Calu3 (cell line): ENCODE measurements around the gene GTPBP3. TPM values are rescaled to one million over a fixed set of nuclear protein-coding genes. Genes with fewer than 3 reads are reported as not detected.
A peak's percentile ranks its signal among the peaks of the same experiment; 100 is the strongest.

ENCODE experiments used
- BruUV-seq: library from RNA; stranded (reverse); fragments of 400-500 nt; replicated peaks from 2 replicates; lab custom pipeline; 2021; lab: Mats Ljungman, UMichigan
- CTCF ChIA-PET: fragments of 300-600 bp; sonication (Branson Sonifier 250); formaldehyde crosslinking; loops from one replicate; lab custom pipeline; 2022; ENCODE audit warnings: antibody characterized with exemption; lab: Charles Lee
- DNase-seq: peaks from one replicate; pipeline ENCODE4 v3.0.0; 2022
- H3K27ac Mint-ChIP-seq: one replicate; pipeline ENCODE4 v1.8.0; 2022; ENCODE audit warnings: mixed read lengths; ENCODE audit not compliant: unreplicated experiment
- H3K27me3 Mint-ChIP-seq: one replicate; pipeline ENCODE4 v1.8.0; 2022; ENCODE audit warnings: mixed read lengths; ENCODE audit not compliant: unreplicated experiment
- H3K36me3 Mint-ChIP-seq: one replicate; pipeline ENCODE4 v1.8.0; 2022; ENCODE audit warnings: mild to moderate bottlenecking, moderate library complexity, mixed read lengths; ENCODE audit not compliant: insufficient read depth, unreplicated experiment
- H3K4me1 Mint-ChIP-seq: one replicate; pipeline ENCODE4 v1.8.0; 2022; ENCODE audit warnings: mild to moderate bottlenecking, low read depth, mixed read lengths; ENCODE audit not compliant: unreplicated experiment
- H3K4me3 Mint-ChIP-seq: one replicate; pipeline ENCODE4 v1.8.0; 2022; ENCODE audit warnings: mild to moderate bottlenecking, low read depth, moderate library complexity, mixed read lengths; ENCODE audit not compliant: unreplicated experiment
- H3K9me3 Mint-ChIP-seq: one replicate; pipeline ENCODE4 v1.8.0; 2022; ENCODE audit warnings: low read depth, mixed read lengths; ENCODE audit not compliant: unreplicated experiment
- CTCF ChIP-seq: fragments of 200-600 bp; IDR thresholded peaks from one replicate; pipeline ENCODE4 v1.8.0; 2022; ENCODE audit warnings: antibody characterized with exemption; ENCODE audit not compliant: unreplicated experiment
- intact Hi-C: fragments of 100-400 bp; cut with micrococcal nuclease; formaldehyde crosslinking; loops from one replicate; pipeline ENCODE4 v1.10.0; 2022; ENCODE audit not compliant: unreplicated experiment
- total RNA-seq: library from RNA; stranded (reverse); gene quantifications from 2 replicates; pipeline ENCODE4 v1.2.3, GENCODE V29; 2022

The GTPBP3 gene
- total RNA-seq, 1 experiment from 2014 or later = 40.9 TPM

GRCh38 chr19:17307876-17308377 lies 29.4 kb upstream of the GTPBP3 start:
- no peak for TF ChIP-seq CTCF
- no peaks in the 10 kb centered on the region for H3K9me3 Mint-ChIP-seq
- intact Hi-C loops = no loop called here
- peaks cover 27% of the 10 kb centered on the region for H3K4me1 Mint-ChIP-seq
- no peak for DNase-seq
- H3K27me3 Mint-ChIP-seq = no peaks in the 10 kb centered on the region
- CTCF ChIA-PET = no interaction called here
- peak overlapping the region; percentile 5 for H3K4me3 Mint-ChIP-seq
- BruUV-seq = no TSS peak
- H3K27ac Mint-ChIP-seq = no peak overlapping the region
- H3K36me3 Mint-ChIP-seq = peaks cover 52% of the 10 kb centered on the region

- peaks cover 27% of the 10 kb centered on the region for H3K4me1 Mint-ChIP-seq
- peak; percentile 96 for DNase-seq
- no peaks in the 10 kb centered on the region for H3K9me3 Mint-ChIP-seq
- no peak for TF ChIP-seq CTCF
- TSS peak; percentile 64 for BruUV-seq
- peak within 1 kb of the TSS; percentile 99 for H3K4me3 Mint-ChIP-seq
- no peaks in the 10 kb centered on the region for H3K27me3 Mint-ChIP-seq
- intact Hi-C loops = no loop called here
- peaks cover 61% of the 10 kb centered on the region for H3K36me3 Mint-ChIP-seq
- CTCF ChIA-PET = interaction anchor here (0.6 to 0.8 kb wide), 4 partner anchors 8 to 692 kb away, joined by 3 to 7 read pairs (median 3); no protein-coding TSS in a partner anchor
- peak within 1 kb of the TSS; percentile 95 for H3K27ac Mint-ChIP-seq
These were observed 28.0 kb upstream of the GTPBP3 start, which contains the start of gene DDA1 for GRCh38 chr19:17309198-17309964. Gene DDA1, plus strand, starts transcription at chr19:17309563. Its CDS starts 92 bp downstream, at chr19:17309655.

GRCh38 chr19:17309965-17310461 lies 27.3 kb upstream of the GTPBP3 start:
- Mint-ChIP-seq H3K27me3 (no peaks in the 10 kb centered on the region), H3K36me3 (peaks cover 58% of the 10 kb centered on the region), H3K4me3 (peak overlapping the region; percentile 99), H3K27ac (peak overlapping the region; percentile 95), H3K9me3 (no peaks in the 10 kb centered on the region), H3K4me1 (peaks cover 22% of the 10 kb centered on the region)
- no peak for TF ChIP-seq CTCF
- CTCF ChIA-PET = no interaction called here
- peak; percentile 20 for DNase-seq
- no TSS peak for BruUV-seq
- intact Hi-C loops = no loop called here

- intact Hi-C loops = no loop called here
- H3K4me3 Mint-ChIP-seq = peak overlapping the region; percentile 68
These were observed 25.7 kb upstream of the GTPBP3 start for GRCh38 chr19:17311455-17312188.

More at GRCh38 chr19:17311455-17312188, 25.7 kb upstream of the GTPBP3 start:
- CTCF ChIA-PET = interaction anchor here (1.7 kb wide), 1 partner anchor 22 kb away, joined by 8 read pairs; no protein-coding TSS in a partner anchor
- BruUV-seq = no TSS peak
- H3K27ac Mint-ChIP-seq = peak overlapping the region; percentile 92
- peaks cover 56% of the 10 kb centered on the region for H3K36me3 Mint-ChIP-seq
- H3K27me3 Mint-ChIP-seq = no peaks in the 10 kb centered on the region
- no peaks in the 10 kb centered on the region for H3K9me3 Mint-ChIP-seq
- TF ChIP-seq CTCF = no peak
- H3K4me1 Mint-ChIP-seq = peaks cover 19% of the 10 kb centered on the region
- DNase-seq = peak; percentile 67
